COR-L47 (cell line): ENCODE measurements around the gene RTN4RL1.

Experiments
- DNase-seq: peaks from one replicate; lab custom pipeline; 2025; lab: John Stamatoyannopoulos, UW

RTN4RL1 gene

DNA sequence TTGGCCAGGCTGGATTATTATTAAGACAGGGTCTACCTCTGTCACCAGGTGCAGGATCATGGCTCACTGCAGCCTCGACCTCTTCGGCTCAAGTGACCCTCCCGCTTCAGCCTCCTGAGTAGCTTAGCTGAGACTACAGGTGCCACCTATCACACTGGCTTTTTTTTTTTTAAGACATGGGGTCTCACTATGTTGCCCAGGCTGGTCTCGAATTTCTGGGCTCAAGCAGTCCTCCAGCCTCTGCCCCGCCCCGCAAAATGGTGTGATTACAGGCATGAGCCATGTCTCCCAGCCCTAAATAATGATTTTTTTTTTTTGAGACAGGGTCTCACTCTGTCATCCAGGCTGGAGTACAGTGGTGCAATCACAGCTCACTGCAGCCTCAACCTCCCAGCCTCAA is 22.5 kb upstream of the RTN4RL1 start:
- no peak for DNase-seq

DNA sequence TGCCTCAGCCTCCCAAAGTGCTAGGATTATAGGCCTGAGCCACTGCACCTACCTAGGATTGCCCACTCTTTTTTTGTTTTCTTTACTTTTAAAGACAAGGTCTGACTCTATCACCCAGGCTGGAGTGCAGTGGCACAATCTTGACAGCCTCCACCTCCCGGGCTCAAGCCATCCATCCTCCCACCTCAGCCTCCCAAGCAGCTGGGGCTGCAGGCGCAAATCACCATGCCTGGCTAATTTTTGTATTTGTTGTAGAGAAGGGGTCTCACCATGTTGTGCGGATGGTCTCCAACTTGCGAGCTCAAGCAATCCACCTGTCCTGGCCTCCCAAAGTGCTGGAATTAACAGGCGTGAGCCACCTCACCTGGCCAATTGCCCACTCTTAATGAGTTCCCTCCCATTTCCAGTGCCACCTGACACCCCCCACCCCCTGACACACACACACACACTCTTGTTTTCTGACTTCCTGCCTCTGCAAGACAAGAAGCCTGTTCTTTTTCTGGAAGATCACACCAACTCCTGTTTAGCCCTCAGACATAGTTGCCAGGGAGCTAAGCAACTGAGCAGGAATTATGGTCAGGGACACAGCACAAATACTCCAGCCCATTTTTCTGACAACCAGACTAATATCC is 19.2 kb upstream of the RTN4RL1 start:
- DNase-seq = no peak

DNA sequence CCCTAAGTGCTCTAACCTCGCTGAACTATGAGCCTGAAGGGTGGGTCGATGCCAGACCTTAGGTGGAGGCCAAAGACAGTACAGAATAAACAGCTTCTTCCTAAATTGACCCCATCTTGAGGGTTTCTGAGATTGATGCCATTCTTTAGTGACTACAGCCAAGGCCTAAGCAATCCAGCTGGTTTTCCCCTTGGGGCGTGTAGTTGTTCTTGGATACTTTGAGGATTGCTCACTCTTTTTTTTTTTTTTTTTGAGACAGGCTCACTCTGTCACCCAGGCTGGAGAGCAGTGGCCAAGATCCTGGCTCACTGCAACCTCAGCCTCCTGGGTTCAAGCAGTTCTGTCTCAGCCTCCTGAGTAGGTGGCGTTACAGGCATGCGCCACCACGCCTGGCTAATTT is 18.7 kb upstream of the RTN4RL1 start:
- DNase-seq = no peak

DNA sequence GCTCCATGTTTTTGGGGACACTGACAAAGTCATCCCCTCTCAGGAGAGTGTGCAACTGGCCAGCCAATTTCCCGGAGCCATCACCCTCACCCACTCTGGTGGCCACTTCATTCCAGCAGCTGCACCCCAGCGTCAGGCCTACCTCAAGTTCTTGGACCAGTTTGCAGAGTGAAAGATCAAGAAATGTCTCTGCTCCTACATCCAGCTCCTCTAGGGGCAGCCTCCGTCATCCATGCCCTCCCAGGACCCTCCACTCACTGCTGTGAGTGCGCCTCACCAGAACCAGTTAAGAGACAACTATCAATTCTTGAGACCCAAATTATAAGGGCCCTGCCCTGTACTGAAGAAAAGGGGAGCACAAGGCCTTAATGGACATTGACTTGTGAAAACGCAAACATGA is 17.8 kb upstream of the RTN4RL1 start:
- DNase-seq = no peak

DNA sequence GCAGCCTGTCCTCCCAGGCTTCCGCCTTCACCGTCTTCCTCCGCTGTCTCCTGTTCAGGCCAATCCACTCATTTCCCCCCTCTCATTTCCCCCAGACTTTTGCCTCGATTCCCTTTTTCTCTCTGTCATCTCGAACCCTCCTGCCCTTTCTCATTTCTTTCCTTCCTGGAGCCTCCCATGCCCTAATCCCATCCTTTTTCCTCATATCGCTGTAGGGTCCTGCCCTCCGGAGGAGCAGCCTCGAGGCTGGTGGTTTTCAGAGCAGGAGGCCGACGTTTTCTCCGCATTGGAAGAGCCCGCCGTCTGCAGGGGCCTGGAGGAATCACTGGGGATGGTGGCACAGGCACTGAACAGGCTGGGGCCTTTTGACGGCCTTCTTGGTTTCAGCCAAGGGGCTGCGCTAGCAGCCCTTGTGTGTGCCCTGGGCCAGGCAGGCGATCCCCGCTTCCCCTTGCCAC is 17.3 kb upstream of the RTN4RL1 start:
- no peak for DNase-seq

DNA sequence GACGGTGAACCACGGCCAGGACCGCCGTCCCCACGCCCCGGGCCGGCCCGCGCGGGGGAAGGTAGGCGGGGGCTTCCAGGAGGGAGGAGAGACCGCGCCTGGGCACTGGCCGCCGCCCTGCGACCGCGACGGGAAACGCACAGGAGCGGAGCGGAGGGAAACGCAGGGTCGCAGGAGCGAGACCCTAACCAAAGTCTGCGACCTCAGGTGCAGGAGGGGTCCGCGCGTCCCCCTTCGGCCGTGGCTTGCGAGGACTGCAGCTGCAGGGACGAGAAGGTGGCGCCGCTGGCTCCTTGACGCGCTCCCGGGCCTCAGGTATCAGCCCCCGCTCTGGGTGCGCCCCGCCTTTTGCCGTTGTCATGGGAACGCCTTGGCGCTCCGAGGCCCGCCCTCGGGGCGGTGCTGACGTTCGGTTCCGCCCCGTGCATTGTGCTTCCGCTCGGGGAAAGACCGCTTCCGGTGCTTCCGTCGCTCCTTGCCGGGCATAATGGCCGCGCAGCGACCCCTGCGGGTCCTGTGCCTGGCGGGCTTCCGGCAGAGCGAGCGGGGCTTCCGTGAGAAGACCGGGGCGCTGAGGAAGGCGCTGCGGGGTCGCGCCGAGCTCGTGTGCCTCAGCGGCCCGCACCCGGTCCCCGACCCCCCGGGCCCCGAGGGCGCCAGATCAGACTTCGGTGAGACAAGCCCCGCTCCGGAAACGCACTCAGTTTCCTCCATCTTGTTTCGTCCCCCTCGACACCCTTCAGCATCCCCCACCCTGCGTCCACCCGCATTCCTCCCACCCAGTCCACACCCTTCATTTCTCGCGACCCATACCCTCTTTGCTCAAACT is 16.6 kb upstream of the RTN4RL1 start, which contains the start of gene OVCA2:
TSS of gene OVCA2 (plus strand) at position 462 of the 829 bp plus-strand sequence. CDS start at position 488, 26 bp downstream.
- DNase-seq = peak; percentile 87

DNA sequence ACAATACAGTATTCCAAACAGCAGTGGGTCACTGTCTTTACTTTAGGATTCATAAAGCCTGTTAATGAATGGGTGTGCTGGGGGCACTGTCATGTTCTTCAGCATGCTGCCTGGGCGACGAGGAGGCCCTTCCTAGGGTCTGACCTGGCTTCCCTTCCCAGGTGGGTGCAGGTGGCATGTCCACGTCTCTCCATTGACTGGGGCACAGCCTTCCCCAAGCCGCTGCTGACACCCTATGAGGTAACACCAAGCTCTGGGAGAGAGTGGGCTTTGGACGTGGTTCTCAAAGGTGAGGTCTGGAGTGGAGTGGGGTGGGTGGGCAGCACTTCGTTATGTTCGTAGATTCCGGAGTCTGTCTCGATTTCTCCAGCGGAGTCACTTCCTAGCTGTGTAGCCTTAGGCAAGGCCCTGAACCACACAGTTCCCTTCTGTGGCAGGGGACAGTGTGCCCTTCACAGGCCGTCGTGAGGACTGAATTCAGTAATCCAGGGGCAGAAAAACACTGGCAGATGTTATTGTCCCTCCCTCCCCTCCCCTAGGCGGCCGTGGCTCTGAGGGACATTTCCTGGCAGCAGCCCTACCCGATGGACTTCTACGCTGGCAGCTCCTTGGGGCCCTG is 15.9 kb upstream of the RTN4RL1 start:
- no peak for DNase-seq

DNA sequence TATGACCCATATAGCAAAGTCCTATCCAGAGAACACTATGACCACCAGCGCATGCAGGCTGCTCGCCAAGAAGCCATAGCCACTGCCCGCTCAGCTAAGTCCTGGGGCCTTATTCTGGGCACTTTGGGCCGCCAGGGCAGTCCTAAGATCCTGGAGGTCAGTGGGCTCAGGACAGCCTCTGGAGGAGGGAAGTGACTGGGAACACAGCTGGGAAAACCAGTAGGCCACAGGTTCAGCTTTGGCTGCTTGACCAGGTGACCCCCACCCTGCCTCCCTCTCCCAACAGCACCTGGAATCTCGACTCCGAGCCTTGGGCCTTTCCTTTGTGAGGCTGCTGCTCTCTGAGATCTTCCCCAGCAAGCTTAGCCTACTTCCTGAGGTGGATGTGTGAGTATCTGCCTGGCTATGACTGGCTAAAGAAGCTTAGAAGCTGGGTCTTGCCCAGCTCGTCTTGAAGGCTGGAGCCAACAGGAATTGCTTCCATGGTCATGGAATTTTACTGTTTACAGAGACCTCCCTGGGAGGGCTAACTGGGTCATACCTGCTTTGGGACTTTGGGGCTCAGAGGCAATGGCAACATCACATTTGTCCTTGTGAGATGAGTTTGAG is 15.2 kb upstream of the RTN4RL1 start:
- no peak for DNase-seq

DNA sequence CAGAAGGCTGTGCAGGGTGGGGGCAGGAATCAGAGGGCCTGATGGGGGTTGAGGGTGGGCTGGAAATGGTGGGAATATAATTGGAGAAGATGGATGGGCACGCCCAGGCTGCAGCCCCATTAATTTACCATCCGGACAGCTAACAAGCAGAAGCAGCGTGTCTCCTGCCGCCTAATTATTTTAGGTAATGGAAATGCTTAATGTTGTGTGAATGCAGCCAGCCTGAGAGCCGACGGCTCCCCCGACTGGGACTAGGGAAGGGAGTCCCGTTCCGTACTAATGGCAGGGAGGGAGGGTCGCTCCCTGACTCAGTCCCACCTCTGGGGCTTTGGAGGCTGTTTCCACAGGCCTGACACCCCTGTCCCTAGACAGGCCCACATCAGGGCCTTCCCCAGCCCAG is 12.0 kb upstream of the RTN4RL1 start:
- no peak for DNase-seq

DNA sequence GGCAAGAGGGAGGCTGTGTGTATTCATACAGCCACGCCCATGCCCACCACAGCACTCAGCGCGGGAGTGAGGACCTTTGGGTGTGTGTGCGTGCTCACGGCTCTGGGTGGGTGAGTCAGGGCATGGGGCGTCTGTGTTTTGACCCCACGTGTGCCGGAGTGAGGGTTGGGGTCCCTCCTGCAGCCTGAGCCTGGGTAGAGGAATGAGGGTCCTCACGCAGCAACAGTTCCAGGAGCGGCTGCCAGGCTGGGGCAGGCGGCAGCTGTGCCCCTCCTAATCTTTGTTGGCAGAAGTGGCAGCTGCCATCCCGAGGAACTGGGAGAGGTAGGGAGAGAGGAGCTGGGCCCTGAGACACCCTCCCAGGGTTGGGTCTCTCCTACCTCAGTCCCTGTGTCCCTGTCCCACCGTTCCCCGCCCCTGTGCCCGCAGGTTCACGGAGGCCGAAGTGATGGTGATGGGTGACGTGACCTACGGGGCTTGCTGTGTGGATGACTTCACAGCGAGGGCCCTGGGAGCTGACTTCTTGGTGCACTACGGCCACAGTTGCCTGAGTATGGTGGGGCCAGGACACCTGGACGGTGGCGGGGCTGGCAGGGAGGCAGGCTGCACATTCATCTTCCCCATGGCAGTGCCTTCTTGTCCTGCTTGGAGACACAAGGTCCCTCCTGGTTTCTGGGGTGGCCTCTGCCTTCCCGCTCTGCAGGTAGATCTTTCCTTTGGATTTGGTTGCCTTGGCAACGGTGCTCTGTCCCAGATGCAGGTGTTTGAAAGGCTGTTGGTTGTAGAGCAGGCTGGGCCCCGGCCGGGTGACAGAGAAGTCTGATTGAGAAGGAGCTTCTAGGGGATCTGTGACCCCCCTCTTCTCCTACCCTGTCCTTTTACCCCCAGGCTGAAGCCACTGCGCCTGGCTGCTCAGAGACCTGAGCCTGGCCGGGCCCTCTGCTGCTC is 10.7 kb upstream of the RTN4RL1 start:
- no peak for DNase-seq

DNA sequence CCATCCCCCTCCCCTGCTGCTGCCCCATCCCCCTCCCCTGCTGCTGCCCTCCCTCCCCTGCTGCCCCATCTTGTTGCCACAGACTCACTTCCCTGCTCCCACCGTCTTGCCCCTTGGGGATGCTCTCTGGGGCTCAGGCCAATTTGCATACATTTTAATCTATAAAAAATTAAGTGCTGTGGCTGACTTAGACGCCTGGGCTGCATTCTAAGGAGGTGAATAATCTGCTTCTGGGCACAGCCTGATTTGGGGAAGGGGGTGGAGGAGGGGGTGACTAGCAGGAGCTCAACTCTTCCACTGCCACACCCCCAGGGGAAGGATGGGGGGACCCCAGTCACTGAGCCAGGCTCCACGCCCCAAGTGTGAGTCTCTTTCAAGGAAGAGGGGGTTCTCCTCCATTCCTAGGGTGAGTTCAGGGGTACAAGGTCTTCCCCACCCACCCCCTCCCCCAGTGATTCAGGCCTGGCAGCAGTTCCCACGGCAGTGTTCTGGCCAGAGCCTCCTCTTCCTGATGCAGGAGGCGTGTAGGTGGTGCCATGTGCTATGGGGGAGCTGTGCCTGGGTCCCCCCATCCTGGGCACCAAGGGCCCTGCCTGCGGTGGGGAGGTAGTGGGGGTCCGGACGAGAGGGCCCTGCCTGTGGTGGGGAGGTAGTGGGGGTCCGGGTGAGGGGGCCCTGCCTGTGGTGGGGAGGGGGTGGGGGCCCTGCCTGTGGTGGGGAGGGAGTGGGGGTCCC is 9.8 kb upstream of the RTN4RL1 start:
- DNase-seq = no peak

DNA sequence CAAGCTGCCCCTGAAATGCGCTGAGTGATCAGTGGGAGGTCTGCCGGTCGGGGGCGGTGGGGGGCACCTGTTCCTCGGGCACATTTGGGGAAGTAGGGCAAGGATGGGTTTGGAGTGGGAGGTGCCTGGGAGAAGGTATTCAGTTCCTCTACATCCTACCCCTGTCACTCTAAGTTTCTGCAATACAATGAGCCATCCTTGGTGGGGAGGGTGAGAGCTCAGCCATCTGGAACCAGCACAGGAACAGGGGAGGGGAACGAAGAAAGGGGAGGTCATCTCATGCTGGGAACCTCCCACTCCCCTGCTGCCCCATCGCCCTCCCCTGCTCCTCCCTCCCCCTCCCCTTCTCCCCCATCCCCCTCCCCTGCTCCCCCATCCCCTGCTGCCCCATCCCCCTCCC is 9.0 kb upstream of the RTN4RL1 start:
- DNase-seq = no peak

DNA sequence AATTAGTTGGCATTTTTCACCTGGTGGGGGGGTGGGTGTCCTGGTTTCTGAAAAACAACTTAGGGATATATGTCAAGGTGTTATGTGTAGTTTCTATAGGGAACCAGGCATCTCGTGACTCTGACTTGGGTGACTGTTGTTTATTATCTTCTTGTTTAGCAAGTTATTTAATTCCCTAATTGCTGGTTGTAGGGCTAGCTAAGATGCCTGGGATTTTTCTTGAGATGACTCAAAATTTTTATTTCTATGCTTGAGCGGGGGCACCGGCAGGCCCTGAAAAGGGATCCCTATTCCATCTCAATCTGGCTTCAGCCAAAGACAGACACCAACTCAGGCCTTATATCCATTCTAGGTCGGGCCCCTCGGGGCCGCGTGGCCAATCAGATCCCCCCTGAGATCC is 8.0 kb upstream of the RTN4RL1 start:
- DNase-seq = no peak

DNA sequence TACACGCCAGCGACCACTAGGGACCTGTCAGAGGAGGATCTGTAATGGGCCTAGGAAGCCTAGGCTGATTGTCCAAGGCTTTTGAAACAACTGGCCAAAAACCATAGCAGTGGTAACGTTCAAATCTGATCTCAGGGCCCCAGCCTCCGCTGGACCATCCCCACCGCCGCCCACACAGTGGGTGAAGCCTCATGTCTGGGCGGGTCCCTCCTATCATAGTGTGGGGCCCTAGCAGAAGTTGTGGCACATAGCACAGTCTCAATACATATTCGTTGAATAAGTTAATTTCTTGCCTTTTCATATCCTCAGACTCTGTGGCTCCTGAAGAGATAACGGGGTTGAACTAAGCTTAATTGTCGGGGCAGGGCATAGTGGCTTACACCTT is 5.6 kb upstream of the RTN4RL1 start:
- no peak for DNase-seq

DNA sequence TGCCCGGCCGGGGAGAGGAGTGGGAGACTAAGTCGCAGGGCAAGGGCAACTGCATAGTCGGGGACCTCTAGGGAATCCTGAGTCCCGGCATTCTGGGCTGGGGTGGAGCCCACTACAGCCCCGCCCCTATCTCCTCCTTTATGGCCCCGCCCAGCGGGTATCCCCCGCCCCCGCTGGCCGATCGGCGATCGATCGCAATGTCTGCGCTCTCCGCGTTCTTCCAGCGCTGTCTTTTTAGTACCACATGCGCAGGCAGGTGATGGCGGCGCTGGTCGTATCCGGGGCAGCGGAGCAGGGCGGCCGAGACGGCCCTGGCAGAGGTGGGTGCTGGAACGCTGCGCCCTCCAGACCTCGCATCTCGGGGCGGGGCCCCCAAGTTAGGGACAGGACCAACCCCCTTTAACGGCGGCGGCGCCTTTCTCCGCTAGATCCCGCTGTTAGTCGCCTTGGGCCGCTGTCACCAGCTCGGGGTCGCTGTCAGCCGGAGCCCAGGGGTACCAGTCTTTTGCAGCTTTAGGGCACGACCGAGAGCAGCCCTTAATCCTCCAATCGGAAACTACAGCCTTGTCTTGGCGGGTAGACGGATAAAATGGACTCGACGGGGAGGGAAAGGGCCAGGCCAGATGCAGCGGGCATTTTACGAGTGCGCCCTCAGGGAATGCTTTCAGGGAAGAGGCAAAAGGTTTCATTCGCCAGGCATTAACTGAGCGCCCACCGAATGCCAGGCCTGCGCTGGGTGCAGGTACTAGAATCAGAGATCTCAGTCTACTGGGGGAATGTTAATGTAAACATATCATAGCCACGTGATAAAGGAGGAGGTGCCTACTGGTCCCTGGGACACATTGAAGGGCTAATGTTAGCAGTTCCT is 5.0 kb upstream of the RTN4RL1 start, which contains the start of gene DPH1:
TSS of gene DPH1 (plus strand) at position 243 of the 868 bp plus-strand sequence. CDS start at position 260, 17 bp downstream.
- peak; percentile 79 for DNase-seq

DNA sequence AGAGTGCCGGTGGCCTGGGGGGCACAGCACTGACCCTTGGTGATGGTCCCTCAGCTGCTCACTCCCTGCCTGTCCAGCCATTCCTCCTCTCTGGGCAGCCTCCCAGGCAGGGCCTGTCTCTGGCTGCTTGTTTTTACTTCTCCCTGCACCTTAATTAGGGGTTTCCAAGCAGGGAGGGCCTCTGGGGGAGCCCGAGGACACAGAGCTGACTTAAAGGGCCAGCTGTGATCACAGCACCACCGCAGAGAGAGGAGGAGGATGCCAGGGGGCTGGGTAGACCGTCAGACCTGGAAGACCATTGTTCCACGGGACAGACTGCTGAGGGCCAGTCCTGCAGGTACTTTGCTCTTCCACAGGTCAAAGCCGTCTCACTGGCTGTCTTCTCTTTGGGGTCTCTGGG is 3.6 kb upstream of the RTN4RL1 start:
- no peak for DNase-seq

DNA sequence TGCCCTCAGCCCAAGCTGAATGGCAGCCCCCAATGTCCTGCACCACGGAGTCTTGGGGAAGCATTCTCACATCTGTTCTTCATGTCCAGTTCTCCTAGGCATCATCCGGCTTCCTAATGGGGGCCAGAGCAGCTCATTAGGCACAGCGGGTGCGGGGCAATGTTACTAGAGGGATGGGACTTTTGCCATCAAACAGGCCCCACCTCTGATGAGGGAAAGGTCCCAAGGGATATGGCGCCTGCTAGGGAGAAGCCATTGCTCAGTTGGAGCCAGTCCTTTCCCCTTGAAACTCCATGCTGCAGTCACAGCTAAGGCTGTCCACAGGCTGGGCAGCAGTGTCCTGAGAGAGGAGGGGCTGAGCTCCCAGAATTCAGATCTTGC is 3.1 kb upstream of the RTN4RL1 start:
- no peak for DNase-seq

DNA sequence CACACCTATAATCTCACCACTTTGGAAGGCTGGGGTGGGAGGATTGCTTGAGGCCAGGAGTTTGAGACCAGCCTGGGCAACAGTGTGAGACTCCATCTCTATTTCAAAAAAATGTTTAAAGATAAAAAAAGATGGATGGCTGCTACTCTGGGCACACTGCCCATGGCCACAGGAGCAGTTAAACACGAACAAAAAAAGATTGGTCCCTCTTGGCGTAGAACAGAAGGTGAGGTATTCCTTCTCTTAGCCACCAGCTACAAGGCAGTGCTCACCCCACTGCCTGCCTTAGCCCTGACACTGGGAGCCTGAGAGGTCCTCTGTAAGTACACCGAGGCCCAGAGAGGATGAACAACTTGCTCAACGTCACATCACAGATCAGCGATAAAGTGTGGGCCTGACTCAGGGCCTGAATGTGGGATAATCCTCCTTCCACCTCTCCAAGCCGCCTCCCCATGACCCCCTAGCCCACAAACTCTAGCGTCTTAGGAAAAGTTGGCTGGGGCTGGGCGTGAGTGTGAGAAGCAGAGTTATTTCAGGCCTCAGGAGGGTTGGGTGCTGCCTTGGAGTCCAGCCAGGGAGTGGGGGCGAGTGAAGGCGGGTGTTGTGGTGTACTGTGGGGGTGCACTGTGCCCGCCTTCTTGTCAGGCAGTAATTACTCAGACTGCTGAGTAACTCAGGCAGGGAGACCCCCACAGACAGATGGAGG is 2.5 kb upstream of the RTN4RL1 start:
- DNase-seq = no peak
